Kidney tubule cell (primary cell): ENCODE results near the gene CTNND2.
"Not testable (repeated sequence)": the region's sequence is repeated elsewhere in the genome, so short reads cannot be mapped to it uniquely, and the experiment has no call there.

Source experiments
- DNase-seq: peaks from one replicate; pipeline ENCODE4 v3.0.0-alpha.2; 2018; ENCODE audit warnings: low spot score

The CTNND2 gene

DNA sequence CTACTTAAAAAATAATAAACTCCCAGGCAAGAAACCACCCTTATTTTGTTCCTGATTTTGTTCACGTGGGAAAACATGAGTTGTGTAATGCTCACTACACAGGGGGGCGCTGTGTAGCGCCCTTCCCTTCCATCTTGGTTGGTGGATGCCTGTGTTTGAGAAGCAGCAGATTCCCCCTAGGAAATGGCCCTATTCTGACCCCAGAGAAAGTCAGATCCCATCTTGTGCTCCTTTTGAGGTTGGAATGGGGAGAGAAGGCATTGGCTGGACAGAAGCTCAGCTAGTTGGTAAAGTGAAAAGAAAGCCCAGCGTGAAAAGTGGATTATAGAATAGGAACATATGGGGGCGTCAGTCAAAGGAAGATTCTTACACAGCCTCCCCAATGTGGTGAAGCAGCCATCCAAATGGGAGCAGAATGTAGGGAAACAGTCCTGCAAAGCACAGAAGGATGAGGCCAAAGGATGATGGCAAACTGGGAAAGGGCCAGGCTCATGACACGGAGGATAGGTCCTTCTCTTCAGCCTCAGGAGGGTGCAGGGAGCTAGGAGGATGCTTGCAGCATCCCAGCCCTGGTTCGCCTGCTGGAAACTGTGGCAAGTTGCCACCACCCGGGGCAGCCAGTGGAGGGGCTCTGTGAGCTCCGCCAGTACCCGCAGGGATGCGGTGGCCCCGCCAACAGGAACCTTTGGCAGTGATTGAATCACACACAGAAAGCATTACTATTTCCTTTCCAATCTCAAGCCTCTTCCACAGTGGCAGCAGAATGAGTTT, 829.0 kb downstream of the CTNND2 start:
- DNase-seq, result no peak

DNA sequence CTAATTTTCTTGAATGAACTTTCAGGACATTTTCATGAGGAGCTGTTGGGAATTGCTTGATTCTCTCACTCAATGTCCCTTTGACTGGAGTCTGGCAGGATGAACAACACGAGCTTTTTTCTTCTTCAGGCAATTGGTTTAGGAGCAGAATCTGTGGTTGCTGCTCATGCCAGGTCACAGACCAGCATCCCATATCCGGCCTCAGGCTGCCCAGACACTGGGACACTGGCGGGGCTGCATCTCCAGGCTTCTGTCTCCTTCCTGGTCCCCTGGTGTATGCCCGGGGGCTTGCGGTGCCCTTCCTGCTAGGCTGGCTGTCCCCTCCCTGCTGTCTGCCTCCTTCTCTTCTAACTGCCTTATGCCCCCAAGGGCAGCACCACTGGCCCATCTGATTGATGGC, 831.7 kb downstream of the CTNND2 start:
- DNase-seq, result no peak

DNA sequence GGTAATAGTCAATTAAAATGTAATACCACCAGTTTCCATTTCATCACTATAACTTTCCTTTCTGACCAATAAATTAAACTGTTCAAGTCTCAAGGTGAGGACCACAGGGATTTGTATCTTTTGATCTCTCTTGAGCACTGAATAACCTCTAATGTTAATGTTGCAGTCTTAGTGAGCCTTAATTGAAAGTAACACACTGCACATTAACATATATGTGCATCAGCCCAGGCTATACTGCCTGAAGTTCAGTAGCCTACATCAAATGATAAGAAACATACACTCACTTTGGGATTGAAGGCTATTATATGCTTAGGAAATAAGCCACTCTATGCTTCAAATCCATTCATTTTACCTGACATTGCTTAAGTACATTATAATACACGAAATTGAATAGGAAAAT, 832.2 kb downstream of the CTNND2 start:
- DNase-seq, result no peak

DNA sequence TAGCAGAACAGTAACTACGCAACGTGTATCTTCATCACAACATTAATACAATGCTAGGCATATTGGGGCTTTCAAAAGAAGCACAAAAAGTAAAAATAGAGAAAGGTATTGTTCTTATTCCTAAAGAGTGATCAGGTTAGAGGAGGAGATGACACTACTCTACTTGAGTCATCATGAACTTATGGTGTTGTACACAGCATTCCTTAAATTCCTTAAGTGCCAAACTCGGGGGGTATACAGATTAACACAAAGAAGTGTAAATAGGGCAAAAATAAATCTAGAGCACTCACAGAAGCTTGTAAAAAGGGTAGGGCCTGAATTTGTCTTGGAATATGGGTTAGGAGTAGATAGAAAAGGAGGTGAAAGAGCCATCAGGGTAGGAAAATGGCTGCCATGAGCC, 835.2 kb downstream of the CTNND2 start:
- DNase-seq, result peak; percentile 83

DNA sequence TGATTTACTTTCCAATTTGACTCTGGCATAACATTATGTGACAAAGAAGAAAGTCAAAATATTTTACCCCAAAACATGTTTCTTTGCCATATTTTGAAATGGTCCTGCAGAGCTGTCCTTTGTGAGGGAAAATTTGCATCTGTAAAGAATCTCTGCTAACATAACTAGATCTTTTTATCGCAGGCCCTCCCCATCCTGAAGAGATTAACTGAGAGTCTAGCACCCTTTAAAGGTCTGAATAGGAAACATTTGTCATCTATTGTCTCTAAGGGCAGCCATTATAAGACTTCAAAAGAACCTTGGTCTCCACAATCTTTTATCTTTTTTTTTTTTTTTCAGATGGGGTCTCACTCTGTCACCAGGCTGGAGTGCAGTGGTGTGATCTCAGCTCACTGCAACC, 838.5 kb downstream of the CTNND2 start:
- not testable (repeated sequence) for DNase-seq

DNA sequence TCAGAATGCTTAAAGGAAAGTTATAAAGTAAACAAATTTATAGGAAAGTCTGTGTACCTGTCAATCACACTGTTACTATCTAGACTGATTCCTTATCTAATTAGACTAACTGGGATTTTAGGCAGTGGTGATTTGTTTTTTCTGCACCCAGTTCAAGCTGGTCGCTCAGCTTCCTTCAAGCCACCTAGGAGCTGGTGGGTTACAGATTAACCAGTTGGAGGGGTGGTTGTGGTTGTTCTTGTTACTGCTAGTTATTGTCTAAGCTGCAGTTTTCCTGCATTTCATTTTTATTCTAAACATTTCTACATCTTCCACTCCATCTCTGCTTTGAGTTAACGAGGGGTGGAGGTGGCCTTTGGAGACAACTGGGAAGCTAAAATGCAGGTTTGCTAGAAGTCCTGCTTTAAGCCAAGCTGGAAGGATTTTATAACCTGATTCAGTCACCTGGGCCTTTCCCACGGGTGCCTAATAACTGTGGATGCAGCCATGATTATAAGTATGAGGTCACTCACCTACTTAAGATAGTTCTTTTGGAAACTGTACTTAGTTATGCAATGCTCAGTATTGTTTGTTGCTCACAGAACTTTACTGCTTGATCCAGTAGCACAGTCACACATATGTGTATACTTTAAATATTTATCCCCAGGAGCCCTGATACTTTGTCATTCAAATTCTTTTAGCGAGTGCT, 839.3 kb downstream of the CTNND2 start:
- DNase-seq, result peak; percentile 63

DNA sequence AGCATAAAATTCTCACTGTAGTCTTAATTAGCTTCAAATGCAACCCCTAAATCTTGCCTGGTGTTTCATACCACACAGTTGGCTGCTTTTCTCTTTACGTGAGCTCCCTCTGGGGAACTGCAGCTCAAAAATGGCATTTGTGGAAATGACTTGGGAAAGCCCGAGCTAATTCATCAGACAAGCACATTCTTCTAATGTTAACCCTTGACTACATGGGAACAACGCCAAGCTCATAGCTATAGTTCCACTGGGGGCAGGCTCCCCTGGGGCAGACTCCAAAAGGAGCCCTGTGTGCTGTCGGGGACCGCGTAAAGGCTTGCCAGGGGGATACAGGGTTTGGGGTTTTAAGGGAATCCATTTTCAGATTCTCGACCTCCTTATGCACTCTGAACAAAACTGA, 841.8 kb downstream of the CTNND2 start:
- peak; percentile 64 for DNase-seq

DNA sequence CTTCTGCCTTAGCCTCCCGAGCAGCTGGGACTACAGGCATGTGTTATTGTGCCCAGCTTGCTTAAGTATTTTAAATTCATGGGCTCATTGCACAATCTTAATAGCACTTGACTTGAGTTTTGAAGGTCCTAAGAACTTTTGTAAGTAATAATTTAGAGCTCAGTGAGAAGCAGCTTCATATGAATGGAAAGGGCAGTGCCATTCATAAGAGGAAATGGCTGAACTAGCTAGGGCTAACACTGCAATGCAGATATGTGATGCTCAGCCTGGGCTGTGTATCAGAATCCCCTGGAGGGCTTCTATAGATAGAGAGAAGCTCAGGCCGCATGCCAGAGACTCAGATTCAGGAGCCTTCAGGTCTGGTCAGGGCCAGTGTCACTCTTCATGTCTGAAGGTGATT, 847.7 kb downstream of the CTNND2 start:
- no peak for DNase-seq

DNA sequence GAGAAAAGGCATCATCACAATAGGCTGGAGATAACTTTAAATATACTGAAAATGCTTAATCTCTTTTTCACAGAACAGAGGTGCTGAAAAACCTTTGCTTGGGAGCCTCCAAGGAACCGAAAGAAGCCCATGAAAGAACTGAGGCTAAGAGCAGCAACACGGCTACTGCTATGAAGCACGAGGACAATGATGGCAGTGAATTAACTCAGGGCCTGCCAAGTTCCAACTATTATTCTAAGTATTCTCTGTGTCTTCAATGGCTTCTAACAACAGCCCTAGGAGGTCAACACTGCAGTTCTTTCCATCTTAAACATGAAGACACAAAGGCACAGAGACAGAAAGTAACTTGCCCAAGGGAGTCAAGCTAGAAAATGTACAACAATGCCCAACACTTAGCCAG, 850.2 kb downstream of the CTNND2 start:
- no peak for DNase-seq

DNA sequence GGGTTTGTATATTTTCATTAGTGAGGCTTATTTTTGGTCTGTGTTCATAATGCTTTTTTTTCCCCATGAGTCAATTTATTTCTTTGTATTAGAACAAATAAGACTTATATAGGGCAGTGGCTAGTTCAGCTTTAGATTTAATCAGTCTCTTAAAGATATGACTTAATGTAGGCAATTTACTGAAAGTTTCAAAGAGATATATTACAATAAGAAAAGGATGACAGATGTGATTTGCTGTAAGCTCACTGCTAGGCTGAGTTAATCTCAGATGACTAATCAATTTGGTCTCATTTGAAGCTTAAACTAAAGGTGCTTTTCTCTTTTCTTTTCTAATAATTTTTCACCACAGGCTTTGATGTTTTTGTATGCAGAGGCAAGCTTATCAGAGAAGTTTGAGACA, 851.4 kb downstream of the CTNND2 start:
- DNase-seq, result no peak

DNA sequence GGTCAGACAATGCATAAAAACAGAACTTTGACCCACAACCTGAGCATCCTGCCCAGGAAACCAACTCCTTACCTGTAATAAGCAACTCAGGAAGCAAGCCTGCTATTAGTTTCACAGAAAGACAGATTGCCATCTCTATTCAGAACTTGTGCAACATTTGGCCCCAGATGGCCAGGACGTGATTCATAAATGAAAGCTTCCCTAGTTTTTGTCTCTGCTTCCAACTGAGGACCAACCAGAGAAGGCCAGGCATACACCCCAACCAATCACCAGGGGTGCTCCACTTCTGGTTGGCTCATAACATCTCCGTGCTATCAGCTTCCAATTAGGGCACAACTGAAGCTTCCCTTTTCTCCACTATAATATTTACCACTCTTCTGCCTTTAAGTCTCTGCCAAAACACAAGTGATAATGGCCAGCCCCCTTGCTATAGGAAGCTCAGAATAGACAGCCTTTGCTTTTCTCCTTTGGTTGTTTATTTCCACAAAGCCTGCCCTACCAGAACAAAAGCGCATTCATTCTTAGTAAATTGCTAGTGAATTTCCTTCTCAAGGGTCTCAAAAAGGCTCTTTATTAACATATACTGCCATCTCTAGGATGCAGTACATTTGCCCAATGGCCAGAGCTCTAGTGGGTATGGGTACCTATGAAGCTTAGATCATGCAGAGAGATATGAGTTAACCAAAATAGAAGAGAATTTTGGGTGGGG, 853.5 kb downstream of the CTNND2 start:
- DNase-seq, result no peak

DNA sequence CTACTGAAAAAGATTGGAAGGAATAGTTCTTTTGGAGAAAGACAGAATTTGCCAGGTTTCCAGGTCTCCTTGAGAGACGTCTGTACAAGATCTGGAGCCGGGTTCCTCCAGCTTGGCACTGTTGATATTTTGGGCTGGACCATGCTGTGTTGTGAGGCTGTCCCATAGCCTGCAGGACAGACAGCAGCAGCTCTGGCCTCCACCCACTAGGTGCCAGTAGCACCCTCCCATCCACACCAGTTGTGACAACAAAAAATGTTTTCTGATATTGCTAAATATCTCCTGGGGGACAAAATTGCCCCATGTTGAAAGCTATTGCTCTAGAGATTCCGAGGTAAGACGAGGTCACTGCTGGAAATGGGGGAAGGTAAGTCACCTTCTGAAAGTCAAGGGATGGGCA, 855.5 kb downstream of the CTNND2 start:
- peak; percentile 20 for DNase-seq

DNA sequence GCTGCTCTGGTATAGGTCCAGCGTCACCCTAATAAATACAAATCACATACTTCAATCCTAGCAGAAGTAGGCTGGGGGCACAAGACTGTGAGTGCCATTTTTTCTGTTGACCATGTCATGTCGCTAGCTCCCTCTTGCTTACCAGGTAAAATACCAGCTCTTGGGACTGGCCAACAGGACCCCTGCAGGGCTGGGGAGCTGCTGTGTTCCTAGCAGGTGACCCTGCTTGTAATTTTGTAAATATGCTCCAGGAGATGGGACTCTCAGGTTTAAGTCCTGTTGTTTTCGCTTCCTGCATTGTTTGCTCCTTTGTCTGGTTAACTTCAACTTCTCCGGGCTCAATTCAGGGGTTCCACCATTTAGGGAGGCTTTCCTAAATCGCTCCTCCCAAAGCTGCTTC, 856.6 kb downstream of the CTNND2 start:
- no peak for DNase-seq

DNA sequence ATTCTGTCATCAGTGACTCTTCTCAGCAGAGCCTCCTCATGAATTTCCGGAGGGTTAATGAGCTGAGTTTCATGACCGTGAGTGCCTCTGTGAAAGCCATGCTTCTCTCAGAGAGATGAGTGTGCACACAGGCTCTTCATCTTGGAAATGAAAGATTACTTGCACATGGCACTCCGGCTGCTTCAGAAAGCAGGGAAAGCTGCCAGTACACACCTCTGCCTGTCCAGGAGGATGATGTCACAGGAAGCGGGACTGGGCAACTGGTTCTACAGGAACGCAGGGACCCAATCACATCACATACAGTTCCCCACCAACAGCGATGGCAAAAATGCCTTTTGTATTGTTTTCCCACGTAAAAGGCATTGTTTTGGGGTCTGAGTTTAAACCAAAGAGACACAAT, 857.2 kb downstream of the CTNND2 start:
- DNase-seq, result peak; percentile 58

DNA sequence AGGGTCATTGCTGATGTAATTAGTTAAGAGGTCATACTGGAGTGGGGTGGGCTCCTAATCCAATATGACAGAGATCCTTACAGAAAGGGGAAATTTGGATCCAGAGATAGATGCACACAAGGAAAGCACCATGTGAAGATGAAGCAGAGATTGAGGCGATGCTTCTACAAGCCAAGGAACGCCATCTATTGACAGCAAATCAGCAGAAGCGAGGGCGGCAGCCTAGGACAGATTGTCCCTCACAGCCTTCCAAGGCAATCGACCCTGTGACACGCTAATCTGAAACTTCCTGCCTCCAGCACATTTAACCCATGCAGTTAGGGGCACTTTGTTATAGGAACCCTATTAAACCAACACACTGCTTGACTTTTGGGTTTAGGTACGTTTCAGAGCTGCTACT, 858.1 kb downstream of the CTNND2 start:
- no peak for DNase-seq

DNA sequence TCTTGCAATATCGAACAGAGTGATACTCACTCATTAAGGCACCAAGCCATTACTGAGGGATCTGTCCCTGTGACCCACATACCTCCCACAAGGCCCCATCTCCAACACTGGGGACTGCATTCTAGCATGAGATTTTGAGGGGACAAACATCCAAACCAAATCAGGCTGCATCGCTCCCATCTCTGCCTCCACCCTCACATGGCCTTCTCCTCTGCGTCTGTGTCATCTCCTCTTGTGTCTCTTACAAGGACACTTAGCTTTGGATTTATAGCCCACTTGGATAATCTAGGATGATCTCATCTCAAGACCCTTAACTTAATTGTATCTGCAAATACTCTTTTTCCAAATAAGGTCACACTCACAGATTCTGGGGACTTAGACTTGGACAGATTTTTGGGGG, 858.8 kb downstream of the CTNND2 start:
- no peak for DNase-seq

DNA sequence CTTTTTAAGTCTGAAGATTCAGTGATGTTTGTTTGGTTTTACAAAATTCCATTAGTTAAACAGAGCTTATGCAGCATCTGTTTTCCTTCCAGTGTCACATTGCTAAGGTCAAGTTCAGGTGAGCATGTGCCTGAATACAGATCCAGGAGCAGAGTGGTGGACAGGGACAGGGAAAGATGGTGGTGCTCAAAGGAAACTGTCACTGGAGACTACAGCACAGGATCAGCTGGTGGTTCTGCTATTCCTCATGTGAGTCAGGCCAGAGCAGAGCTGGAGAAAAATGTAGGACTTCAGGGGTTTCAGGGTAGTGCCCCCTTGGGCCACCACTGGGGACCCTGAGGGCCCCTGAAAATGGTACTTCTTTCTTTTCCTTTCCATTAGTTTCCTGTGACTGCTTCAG, 859.7 kb downstream of the CTNND2 start:
- DNase-seq, result no peak

DNA sequence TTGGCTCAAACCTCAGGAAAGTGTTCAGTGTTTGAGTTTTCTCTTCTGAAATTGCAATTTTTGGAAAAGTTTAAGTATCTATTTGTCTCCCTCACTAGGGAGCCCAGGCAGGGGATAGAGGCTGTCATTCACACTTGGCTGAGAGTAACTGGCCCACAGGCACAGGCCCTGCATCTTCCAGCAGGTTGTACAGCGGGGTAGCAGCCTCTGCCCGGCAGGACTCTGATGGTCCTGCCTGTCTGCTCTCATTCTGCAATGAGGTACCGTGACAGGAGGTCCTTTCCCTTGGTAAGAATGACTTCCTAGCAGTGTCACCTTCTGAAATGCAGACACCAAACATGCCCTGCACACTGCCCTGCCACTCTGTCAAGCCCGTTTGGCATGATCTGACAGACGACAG, 860.4 kb downstream of the CTNND2 start:
- no peak for DNase-seq

DNA sequence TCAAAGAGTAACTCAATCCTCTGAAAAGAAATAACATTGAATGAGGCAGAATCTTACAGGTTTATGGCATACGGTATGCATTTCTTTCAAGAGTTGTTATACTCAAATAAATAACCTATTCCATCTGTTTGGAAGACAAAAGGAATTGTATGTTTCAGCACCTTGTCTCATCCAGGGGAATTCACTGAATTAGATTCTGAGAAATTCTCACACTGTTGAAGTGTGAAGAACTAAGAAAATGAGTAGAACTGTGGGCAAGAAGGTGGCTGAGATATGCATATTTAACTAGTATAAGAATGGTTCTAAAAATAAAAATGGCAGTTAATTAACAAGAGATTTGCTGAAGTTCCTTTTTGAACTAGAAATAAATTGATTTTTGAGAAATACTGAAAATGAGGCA, 863.9 kb downstream of the CTNND2 start:
- DNase-seq, result no peak

DNA sequence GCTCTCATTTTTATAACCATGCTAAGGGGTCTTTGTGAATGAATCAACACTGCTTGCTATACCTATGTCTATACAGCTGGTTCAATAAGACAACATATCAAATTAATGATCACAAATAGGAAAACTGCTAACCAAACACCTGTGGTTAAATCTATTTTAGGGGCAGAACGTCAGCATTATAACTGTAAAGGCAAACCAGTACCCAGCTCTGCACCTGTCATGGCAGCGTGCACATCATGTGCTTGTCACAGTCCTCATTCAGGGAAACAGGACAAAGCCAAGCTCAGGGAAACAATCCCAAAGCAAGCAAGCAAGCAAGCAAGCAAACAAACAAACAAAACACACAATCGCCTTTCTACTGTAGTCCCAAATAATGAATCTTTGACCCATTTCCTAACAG, 865.5 kb downstream of the CTNND2 start:
- DNase-seq, result no peak

DNA sequence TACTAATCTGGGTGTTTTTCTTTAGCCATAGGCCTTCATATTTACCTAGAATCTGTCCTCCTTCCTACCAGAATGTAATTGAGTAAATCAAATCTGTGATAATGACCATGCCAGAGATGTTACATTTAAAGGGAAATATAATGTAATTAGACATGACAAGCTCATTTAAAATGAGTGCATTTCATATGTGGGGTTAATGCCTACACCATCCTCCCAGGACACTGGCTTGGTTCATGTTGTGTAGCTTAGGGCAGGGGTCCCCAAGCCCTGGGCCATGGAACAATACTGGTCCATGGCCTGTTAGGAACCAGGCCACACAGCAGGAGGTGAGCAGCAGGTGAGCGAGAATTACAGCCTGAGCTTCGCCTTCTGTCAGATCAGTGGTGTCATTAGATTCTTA, 866.3 kb downstream of the CTNND2 start:
- DNase-seq, result no peak

DNA sequence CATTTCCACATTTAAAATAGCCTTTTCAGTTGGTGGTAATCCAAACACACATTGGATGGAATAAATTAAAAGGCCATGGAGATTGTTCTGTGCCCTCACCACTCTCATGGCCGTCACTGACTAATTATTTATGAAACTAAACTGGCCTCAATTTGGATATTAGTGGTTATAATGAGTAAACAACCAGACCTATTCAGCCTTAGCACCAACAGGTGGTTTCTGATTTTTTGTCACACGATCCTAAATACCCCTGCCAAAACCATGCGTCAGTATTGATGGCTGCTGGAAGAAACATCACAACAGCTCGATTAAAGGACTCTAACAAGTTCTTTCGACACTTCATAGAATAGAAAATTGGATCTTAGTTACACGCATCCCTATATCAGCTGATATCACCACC, 867.2 kb downstream of the CTNND2 start:
- no peak for DNase-seq

DNA sequence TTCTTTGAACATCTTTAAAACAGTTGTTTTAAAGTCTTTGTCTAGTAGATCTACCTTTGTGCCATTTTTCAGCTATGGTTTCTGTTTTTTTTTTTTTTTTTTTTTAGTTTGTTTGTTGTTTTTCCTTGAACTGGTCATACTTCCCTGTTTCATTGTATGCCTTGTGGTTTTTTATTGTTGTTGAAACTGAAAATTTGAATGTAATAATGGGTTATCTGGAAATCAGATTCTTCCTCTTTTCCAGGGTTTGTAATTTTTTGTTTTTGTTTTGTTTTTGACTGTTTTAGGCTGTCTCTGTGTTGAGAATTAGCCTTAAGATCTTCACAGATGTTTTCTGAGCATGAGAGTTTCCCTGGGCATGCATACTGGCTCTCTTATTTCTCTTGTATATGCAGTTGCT, 873.6 kb downstream of the CTNND2 start:
- no peak for DNase-seq
